Measurements from ENCODE around the gene PAK6. TPM values are rescaled to one million over a fixed set of nuclear protein-coding genes. Genes with fewer than 3 reads are reported as not detected.

Gene PAK6
- total RNA-seq, 1 donor from 2014 or later = 9.4 TPM

Other genes starting within 250 kb of the PAK6 start
- gene SRP14, start 199.9 kb upstream of the PAK6 start, total RNA-seq (ENCODE audit: insufficient read depth, low replicate concordance) = 153 TPM
- 16.9 TPM for gene BMF, start 130.2 kb upstream of the PAK6 start, total RNA-seq (ENCODE audit: insufficient read depth, low replicate concordance)
- gene BUB1B, start 78.0 kb upstream of the PAK6 start, total RNA-seq (ENCODE audit: insufficient read depth, low replicate concordance) = 1.7 TPM
- not detected for gene ANKRD63, start 44.0 kb downstream of the PAK6 start, total RNA-seq (ENCODE audit: insufficient read depth, low replicate concordance)
- gene PLCB2, start 68.9 kb downstream of the PAK6 start, total RNA-seq (ENCODE audit: insufficient read depth, low replicate concordance) = 6.3 TPM
- 26.7 TPM for gene INAFM2, start 84.6 kb downstream of the PAK6 start, total RNA-seq (ENCODE audit: insufficient read depth, low replicate concordance)
- gene CCDC9B, start 101.9 kb downstream of the PAK6 start, total RNA-seq (ENCODE audit: insufficient read depth, low replicate concordance) = 13.0 TPM
- gene PHGR1, start 112.0 kb downstream of the PAK6 start, total RNA-seq (ENCODE audit: insufficient read depth, low replicate concordance) = not detected
- 1.2 TPM for gene DISP2, start 119.2 kb downstream of the PAK6 start, total RNA-seq (ENCODE audit: insufficient read depth, low replicate concordance)
- gene KNSTRN, start 143.7 kb downstream of the PAK6 start, total RNA-seq (ENCODE audit: insufficient read depth, low replicate concordance) = 13.5 TPM
- gene IVD, start 166.7 kb downstream of the PAK6 start, total RNA-seq (ENCODE audit: insufficient read depth, low replicate concordance) = 37.6 TPM
- 5.8 TPM for gene BAHD1, start 201.9 kb downstream of the PAK6 start, total RNA-seq (ENCODE audit: insufficient read depth, low replicate concordance)
- gene CHST14, start 231.9 kb downstream of the PAK6 start, total RNA-seq (ENCODE audit: insufficient read depth, low replicate concordance) = 11.1 TPM

Data from umbilical cord (tissue), 1 donor.